ENCODE measurements around the gene PEX5L.

DNA sequence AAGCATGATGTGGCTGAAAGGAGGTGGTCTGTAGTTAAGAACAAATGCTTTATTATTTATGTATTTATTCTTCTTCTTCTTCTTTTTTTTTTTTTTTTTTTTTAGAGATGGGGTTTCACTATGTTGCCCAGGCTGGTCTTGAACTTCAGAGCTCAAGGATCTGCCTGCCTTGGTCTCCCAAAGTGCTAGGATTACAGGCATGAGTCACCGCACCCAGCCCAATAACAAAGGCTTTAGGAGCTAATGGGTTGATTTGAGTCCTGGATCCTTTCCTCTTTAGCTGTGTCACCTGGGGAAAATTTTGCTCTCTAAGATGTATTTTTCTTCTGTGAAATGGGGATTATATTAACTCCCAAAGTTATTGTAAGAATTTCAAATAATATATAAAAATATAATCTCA lies 168.8 kb downstream of the PEX5L start:
- TF ChIP-seq, protein P1, sequence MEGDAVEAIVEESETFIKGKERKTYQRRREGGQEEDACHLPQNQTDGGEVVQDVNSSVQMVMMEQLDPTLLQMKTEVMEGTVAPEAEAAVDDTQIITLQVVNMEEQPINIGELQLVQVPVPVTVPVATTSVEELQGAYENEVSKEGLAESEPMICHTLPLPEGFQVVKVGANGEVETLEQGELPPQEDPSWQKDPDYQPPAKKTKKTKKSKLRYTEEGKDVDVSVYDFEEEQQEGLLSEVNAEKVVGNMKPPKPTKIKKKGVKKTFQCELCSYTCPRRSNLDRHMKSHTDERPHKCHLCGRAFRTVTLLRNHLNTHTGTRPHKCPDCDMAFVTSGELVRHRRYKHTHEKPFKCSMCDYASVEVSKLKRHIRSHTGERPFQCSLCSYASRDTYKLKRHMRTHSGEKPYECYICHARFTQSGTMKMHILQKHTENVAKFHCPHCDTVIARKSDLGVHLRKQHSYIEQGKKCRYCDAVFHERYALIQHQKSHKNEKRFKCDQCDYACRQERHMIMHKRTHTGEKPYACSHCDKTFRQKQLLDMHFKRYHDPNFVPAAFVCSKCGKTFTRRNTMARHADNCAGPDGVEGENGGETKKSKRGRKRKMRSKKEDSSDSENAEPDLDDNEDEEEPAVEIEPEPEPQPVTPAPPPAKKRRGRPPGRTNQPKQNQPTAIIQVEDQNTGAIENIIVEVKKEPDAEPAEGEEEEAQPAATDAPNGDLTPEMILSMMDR (IDR thresholded peaks at IDR 0.05), result no peak
- no peak for TF ChIP-seq ZFX (IDR thresholded peaks at IDR 0.05; ENCODE audit: borderline replicate concordance)

Data from 22Rv1 (cell line).